Upper lobe of left lung (tissue), 6 donors: Measurements from ENCODE around the gene IQSEC1. TPM values are rescaled to one million over a fixed set of nuclear protein-coding genes. Genes with fewer than 3 reads are reported as not detected.

Experiments
- ATAC-seq, 2 donors: fragments of 200-7000 bp; cut with Tn5 transposase; one replicate each; pipeline ENCODE4 v1.9.1; 2022; ENCODE audit warnings: mild to moderate bottlenecking in 2 of 2, moderate library complexity in 2 of 2; ENCODE audit not compliant: low FRiP score in 2 of 2
- DNase-seq, 2 donors: peaks; one replicate each; pipeline ENCODE4 v3.0.0-alpha.2; 2019 to 2020
- H3K27ac ChIP-seq, 4 donors: fragments of 200-600 bp; sonication (generic); one replicate each; pipeline ENCODE4 v1.5.1; 2016 to 2019
- H3K27me3 ChIP-seq, 4 donors: fragments of 200-600 bp; sonication (generic); one replicate each; pipeline ENCODE4 v1.5.1; 2017 to 2019
- H3K36me3 ChIP-seq, 4 donors: fragments of 200-600 bp; sonication (generic); one replicate each; pipeline ENCODE4 v1.5.1; 2016 to 2019
- H3K4me1 ChIP-seq, 4 donors: fragments of 200-600 bp; sonication (generic); one replicate each; pipeline ENCODE4 v1.5.1; 2018 to 2019
- H3K4me3 ChIP-seq, 4 donors: fragments of 200-600 bp; sonication (generic); one replicate each; pipeline ENCODE4 v1.5.1; 2017 to 2019; ENCODE audit warnings: mild to moderate bottlenecking in 2 of 4, moderate library complexity in 1 of 4
- H3K9me3 ChIP-seq, 4 donors: fragments of 200-600 bp; sonication (generic); one replicate each; pipeline ENCODE4 v1.5.1; 2018 to 2019
- CTCF ChIP-seq, 6 experiments: fragments of 450-650 bp in 4 of 6; fragments of 200-600 bp in 2 of 6; sonication (generic) in 2 of 6; IDR thresholded peaks; one replicate each; pipeline ENCODE4 v1.5.1; 2016 to 2019; ENCODE audit warnings: antibody characterized with exemption in 6 of 6
- EP300 ChIP-seq, 4 donors: sonication (generic); formaldehyde crosslinking; IDR thresholded peaks; one replicate each; pipeline ENCODE4 v1.5.1; 2017; ENCODE audit warnings: antibody characterized with exemption in 4 of 4, control low read depth in 2 of 4
- POLR2A ChIP-seq, 4 donors: fragments of 450-650 bp; IDR thresholded peaks; one replicate each; pipeline ENCODE4 v1.5.1; 2016 to 2017; ENCODE audit warnings: antibody characterized with exemption in 4 of 4, mild to moderate bottlenecking in 2 of 4
- POLR2AphosphoS5 ChIP-seq, 2 donors: sonication (generic); formaldehyde crosslinking; IDR thresholded peaks; one replicate each; pipeline ENCODE4 v1.5.1; 2017; ENCODE audit warnings: antibody characterized with exemption in 2 of 2
- WGBS, 2 donors: methylation state at CpG; one replicate each; pipeline ENCODE4 v1.1.5; 2017 to 2018; 5-methylcytosine and 5-hydroxymethylcytosine counted together
- total RNA-seq, 6 donors: library from RNA; depleted of rRNA in 4 of 6; stranded (reverse); fragments of >200 nt in 4 of 6; gene quantifications; one replicate each; pipeline versions ENCODE4 v1.1.0 to v1.2.1, GENCODE V29; 2016 to 2021
- donor health status: DM: no; HTN: no; CAD: no; lungs with moderate emphysema.
- donor health status: DM: no; HTN: yes; CAD: no; lungs with severe emphysema.

IQSEC1 gene
- total RNA-seq, 6 donors from 2014 or later = 51.1 to 105 (median 81.0) TPM

GRCh38 chr3:12886106-12886679 lies 187.0 kb downstream of the IQSEC1 start:
- ATAC-seq (no peak), DNase-seq (no peak)
- TF ChIP-seq POLR2AphosphoS5 (IDR thresholded peaks at IDR 0.05) (no peak), POLR2A (IDR thresholded peaks at IDR 0.05) (no peak), EP300 (IDR thresholded peaks at IDR 0.05) (no peak), CTCF (IDR thresholded peaks at IDR 0.05) (no peak)
- no peak overlapping the region for H3K4me3 ChIP-seq
- 64 to 71% methylated on average over 10 of the region's 10 CpGs for WGBS, 2 donors
- no peaks in the 10 kb centered on the region for H3K4me1 ChIP-seq
- no peaks in the 10 kb centered on the region for H3K9me3 ChIP-seq
- H3K36me3 ChIP-seq = no peaks in the 10 kb centered on the region
- no peak overlapping the region for H3K27ac ChIP-seq
- H3K27me3 ChIP-seq = no peaks in the 10 kb centered on the region

- H3K9me3 ChIP-seq = no peaks in the 10 kb centered on the region
- H3K4me1 ChIP-seq = no peaks in the 10 kb centered on the region
- DNase-seq = no peak
- H3K27ac ChIP-seq = no peak overlapping the region
- TF ChIP-seq CTCF (IDR thresholded peaks at IDR 0.05) = no peak
- no peak for TF ChIP-seq EP300 (IDR thresholded peaks at IDR 0.05)
- no peak for TF ChIP-seq POLR2A (IDR thresholded peaks at IDR 0.05)
- no peak for TF ChIP-seq POLR2AphosphoS5 (IDR thresholded peaks at IDR 0.05)
- no peaks in the 10 kb centered on the region for H3K27me3 ChIP-seq
- no peak overlapping the region for H3K4me3 ChIP-seq
- H3K36me3 ChIP-seq = no peaks in the 10 kb centered on the region
- no peak for ATAC-seq
- 72 to 82% methylated on average over 4 of the region's 4 CpGs for WGBS, 2 donors
These were observed 187.7 kb downstream of the IQSEC1 start for GRCh38 chr3:12885583-12885930.

GRCh38 chr3:12884790-12885582 lies 188.2 kb downstream of the IQSEC1 start:
- WGBS, 2 donors = 86% methylated on average over 19 to 20 of the region's 20 CpGs
- no peaks in the 10 kb centered on the region for H3K9me3 ChIP-seq
- DNase-seq = no peak
- no peaks in the 10 kb centered on the region for H3K36me3 ChIP-seq
- ATAC-seq = peak in 1 of 2 donors; percentile 24
- no peak overlapping the region for H3K4me3 ChIP-seq
- no peaks in the 10 kb centered on the region for H3K27me3 ChIP-seq
- TF ChIP-seq CTCF (IDR thresholded peaks at IDR 0.05) (no peak), POLR2A (IDR thresholded peaks at IDR 0.05) (no peak), POLR2AphosphoS5 (IDR thresholded peaks at IDR 0.05) (no peak), EP300 (IDR thresholded peaks at IDR 0.05) (no peak)
- no peak overlapping the region for H3K27ac ChIP-seq
- H3K4me1 ChIP-seq = no peaks in the 10 kb centered on the region

- ATAC-seq (no peak), DNase-seq (no peak)
- Histone ChIP-seq H3K27ac (no peak overlapping the region), H3K4me3 (no peak overlapping the region), H3K4me1 (no peaks in the 10 kb centered on the region), H3K9me3 (no peaks in the 10 kb centered on the region), H3K27me3 (no peaks in the 10 kb centered on the region), H3K36me3 (no peaks in the 10 kb centered on the region)
- no peak for TF ChIP-seq EP300 (IDR thresholded peaks at IDR 0.05)
- TF ChIP-seq POLR2AphosphoS5 (IDR thresholded peaks at IDR 0.05) = no peak
- TF ChIP-seq POLR2A (IDR thresholded peaks at IDR 0.05) = no peak
- no peak for TF ChIP-seq CTCF (IDR thresholded peaks at IDR 0.05)
- WGBS, 2 donors = 68 to 88% methylated on average over 15 of the region's 15 CpGs
These were observed 189.0 kb downstream of the IQSEC1 start for GRCh38 chr3:12884186-12884680.
